GM12878 (cell line): ENCODE data around the gene MNT.

Experiments
- BRCA1 ChIP-seq: IDR thresholded peaks from 2 replicates; pipeline ENCODE4 v1.6.1; 2011; ENCODE audit warnings: low read depth, low read length, improper control_type of control experiment
- EZH2 ChIP-seq: IDR thresholded peaks from 2 replicates; pipeline ENCODE4 v1.6.1; 2012; ENCODE audit warnings: low read depth, mild to moderate bottlenecking, control low read depth, inconsistent platforms, low read length, borderline replicate concordance; ENCODE audit not compliant: control insufficient read depth
- FOS ChIP-seq: IDR thresholded peaks from 3 replicates; pipeline ENCODE4 v1.6.1; 2011; ENCODE audit warnings: borderline replicate concordance; ENCODE audit not compliant: insufficient read length; ENCODE audit errors: extremely low read depth
- FOXM1 ChIP-seq: IDR thresholded peaks from 2 replicates; pipeline ENCODE4 v1.6.1; 2012; ENCODE audit warnings: low read depth, mild to moderate bottlenecking, inconsistent platforms, low read length, moderate library complexity
- NFXL1 ChIP-seq: fragments of 450-650 bp; IDR thresholded peaks from 2 replicates; pipeline ENCODE4 v1.6.1; 2017; ENCODE audit warnings: antibody characterized with exemption, mild to moderate bottlenecking, borderline replicate concordance
- NR2C2 ChIP-seq: IDR thresholded peaks from 2 replicates; pipeline ENCODE4 v1.6.1; 2011; ENCODE audit warnings: borderline replicate concordance, low read depth; ENCODE audit not compliant: control insufficient read depth, insufficient read length
- POLR2A ChIP-seq: IDR thresholded peaks from 2 replicates; pipeline ENCODE4 v1.6.1; 2011; ENCODE audit warnings: low read depth, mild to moderate bottlenecking, low read length
- POLR2AphosphoS2 ChIP-seq: IDR thresholded peaks from 2 replicates; pipeline ENCODE4 v1.6.1; 2011; ENCODE audit warnings: low read depth, mild to moderate bottlenecking, low read length, improper control_type of control experiment, moderate library complexity
- SMAD1 ChIP-seq: fragments of 450-650 bp; IDR thresholded peaks from 2 replicates; pipeline ENCODE4 v1.6.1; 2018; ENCODE audit warnings: mild to moderate bottlenecking, low read depth; ENCODE audit not compliant: partially characterized antibody
- SMC3 ChIP-seq: IDR thresholded peaks from 2 replicates; pipeline ENCODE4 v1.6.1; 2011; ENCODE audit warnings: low read length, improper control_type of control experiment, borderline replicate concordance
- TF ChIP-seq, protein P1 (sequence below), 3 experiments: IDR thresholded peaks in 2 of 3; conservative IDR thresholded peaks in 1 of 3; 2 replicates each; pipeline ENCODE4 v1.5.1; 2011; ENCODE audit warnings: low read depth in 3 of 3, low read length in 3 of 3, mild to moderate bottlenecking in 3 of 3, control low read depth in 2 of 3, moderate library complexity in 2 of 3, inconsistent platforms in 1 of 3, mixed read lengths in 1 of 3; ENCODE audit not compliant: control insufficient read depth in 2 of 3, insufficient read depth in 1 of 3; ENCODE audit errors: extremely low read depth in 1 of 3
- TF ChIP-seq, protein P2 (sequence below): IDR thresholded peaks from 2 replicates; pipeline ENCODE4 v1.6.1; 2011; ENCODE audit warnings: low read depth, mild to moderate bottlenecking, low read length, moderate library complexity, borderline replicate concordance; ENCODE audit errors: extremely low read depth

DNA sequence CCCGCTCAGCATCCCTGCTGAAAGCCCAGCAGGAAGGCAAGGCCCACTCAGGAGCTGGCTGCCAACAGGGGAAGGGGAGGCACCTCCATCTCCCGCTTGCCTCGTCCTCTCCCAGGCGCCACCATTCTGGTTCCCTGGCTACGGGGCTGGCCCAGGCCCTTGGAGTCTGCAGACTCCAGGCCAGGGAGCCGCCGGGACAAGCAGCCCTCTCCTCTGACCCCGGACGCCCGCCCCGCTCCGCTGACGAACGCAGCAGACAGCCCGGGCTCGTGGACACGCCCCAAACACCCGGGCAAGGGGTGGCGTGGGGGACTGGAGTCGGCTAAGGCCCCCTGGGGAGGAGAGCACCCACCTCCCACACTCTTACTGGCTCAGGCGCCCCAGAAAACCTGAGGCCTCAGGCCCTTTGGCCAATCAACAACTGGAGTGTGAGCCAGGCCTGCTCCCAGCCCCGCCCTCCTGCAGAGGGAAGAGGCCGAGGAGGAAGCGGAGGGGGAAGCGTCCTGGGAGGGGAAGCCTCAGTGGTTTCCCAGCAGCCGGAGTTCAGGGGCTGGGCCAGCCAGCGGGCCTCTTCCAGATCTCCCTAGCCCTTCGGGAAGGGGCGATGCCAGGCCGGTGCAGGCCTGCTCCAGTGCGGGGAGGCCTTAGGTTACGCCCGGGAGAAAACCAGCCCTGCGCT, 4.2 kb downstream of the MNT start:
- no peak for TF ChIP-seq BRCA1
- no peak for TF ChIP-seq NFXL1
- TF ChIP-seq, protein P1, sequence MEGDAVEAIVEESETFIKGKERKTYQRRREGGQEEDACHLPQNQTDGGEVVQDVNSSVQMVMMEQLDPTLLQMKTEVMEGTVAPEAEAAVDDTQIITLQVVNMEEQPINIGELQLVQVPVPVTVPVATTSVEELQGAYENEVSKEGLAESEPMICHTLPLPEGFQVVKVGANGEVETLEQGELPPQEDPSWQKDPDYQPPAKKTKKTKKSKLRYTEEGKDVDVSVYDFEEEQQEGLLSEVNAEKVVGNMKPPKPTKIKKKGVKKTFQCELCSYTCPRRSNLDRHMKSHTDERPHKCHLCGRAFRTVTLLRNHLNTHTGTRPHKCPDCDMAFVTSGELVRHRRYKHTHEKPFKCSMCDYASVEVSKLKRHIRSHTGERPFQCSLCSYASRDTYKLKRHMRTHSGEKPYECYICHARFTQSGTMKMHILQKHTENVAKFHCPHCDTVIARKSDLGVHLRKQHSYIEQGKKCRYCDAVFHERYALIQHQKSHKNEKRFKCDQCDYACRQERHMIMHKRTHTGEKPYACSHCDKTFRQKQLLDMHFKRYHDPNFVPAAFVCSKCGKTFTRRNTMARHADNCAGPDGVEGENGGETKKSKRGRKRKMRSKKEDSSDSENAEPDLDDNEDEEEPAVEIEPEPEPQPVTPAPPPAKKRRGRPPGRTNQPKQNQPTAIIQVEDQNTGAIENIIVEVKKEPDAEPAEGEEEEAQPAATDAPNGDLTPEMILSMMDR (IDR thresholded peaks at IDR 0.05 in 2 of 3, conservative IDR thresholded peaks at IDR 0.05 in 1 of 3; ENCODE audit: control insufficient read depth in 2 of 3, extremely low read depth in 1 of 3, insufficient read depth in 1 of 3, low read depth in 3 of 3, low read length in 3 of 3), result no peak
- TF ChIP-seq SMC3, result no peak
- no peak; the same call in 1 of the 2 replicates for TF ChIP-seq POLR2A
- TF ChIP-seq SMAD1, result no peak
- no peak for TF ChIP-seq POLR2AphosphoS2
- TF ChIP-seq FOXM1, result no peak
- no peak for TF ChIP-seq EZH2
- TF ChIP-seq, protein P2, sequence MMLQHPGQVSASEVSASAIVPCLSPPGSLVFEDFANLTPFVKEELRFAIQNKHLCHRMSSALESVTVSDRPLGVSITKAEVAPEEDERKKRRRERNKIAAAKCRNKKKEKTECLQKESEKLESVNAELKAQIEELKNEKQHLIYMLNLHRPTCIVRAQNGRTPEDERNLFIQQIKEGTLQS, result no peak
- TF ChIP-seq NR2C2, result no peak
- no peak for TF ChIP-seq FOS
